HG02610 (cell line): ENCODE data around the gene ZNF202.

ENCODE experiments used
- ATAC-seq: cut with Tn5 transposase; IDR thresholded peaks from one replicate; pipeline ENCODE4 v1.9.1; 2021; ENCODE audit warnings: mild to moderate bottlenecking, moderate library complexity; ENCODE audit not compliant: unreplicated experiment

ZNF202 gene

GRCh38 chr11:123684601-123685000, 56.9 kb downstream of the ZNF202 start:
- no peak for ATAC-seq

- no peak for ATAC-seq
Measured at GRCh38 chr11:123683428-123684170, 57.9 kb downstream of the ZNF202 start.

- no peak for ATAC-seq
Measured at GRCh38 chr11:123682696-123683410, 58.6 kb downstream of the ZNF202 start.

- ATAC-seq: no peak
Measured at GRCh38 chr11:123681030-123681429, 60.4 kb downstream of the ZNF202 start.

- ATAC-seq: no peak
Measured at GRCh38 chr11:123678246-123678645, 63.2 kb downstream of the ZNF202 start.

- ATAC-seq: no peak
Measured at GRCh38 chr11:123677510-123677909, 64.0 kb downstream of the ZNF202 start.

- no peak for ATAC-seq
Measured at GRCh38 chr11:123674297-123674696, 67.2 kb downstream of the ZNF202 start.
